HCT116 (cell line): Measurements from ENCODE around the gene ZNF646.

Source experiments
- ATF3 ChIP-seq: IDR thresholded peaks from 2 replicates; pipeline ENCODE4 v1.6.1; 2012
- CBX3 ChIP-seq: IDR thresholded peaks from 2 replicates; pipeline ENCODE4 v1.6.1; 2012; ENCODE audit warnings: low read depth
- CEBPB ChIP-seq: IDR thresholded peaks from 2 replicates; pipeline ENCODE4 v1.6.1; 2012; ENCODE audit warnings: low read depth
- CTCF ChIP-seq, 3 experiments: fragments of 200-600 bp in 1 of 3; sonication (generic) in 1 of 3; IDR thresholded peaks in 2 of 3; conservative IDR thresholded peaks in 1 of 3; 2 replicates each; pipeline ENCODE4 v1.5.1; 2012 to 2017; ENCODE audit warnings: low read depth in 2 of 3, low read length in 2 of 3, antibody characterized with exemption in 1 of 3, borderline replicate concordance in 1 of 3, control low read depth in 1 of 3, mild to moderate bottlenecking in 1 of 3, mixed read lengths in 1 of 3, mixed run types in 1 of 3, moderate library complexity in 1 of 3; ENCODE audit not compliant: insufficient read depth in 1 of 3
- EGR1 ChIP-seq: IDR thresholded peaks from 2 replicates; pipeline ENCODE4 v1.6.1; 2012; ENCODE audit warnings: low read depth
- EZH2 ChIP-seq: fragments of 200-600 bp; sonication (generic); IDR thresholded peaks from 2 replicates; pipeline ENCODE4 v1.6.1; 2017; ENCODE audit warnings: antibody characterized with exemption, mixed run types
- EZH2phosphoT487 ChIP-seq: fragments of 200-600 bp; IDR thresholded peaks from 2 replicates; pipeline ENCODE4 v1.6.1; 2018; ENCODE audit warnings: antibody characterized with exemption, borderline replicate concordance
- POLR2A ChIP-seq: IDR thresholded peaks from 2 replicates; pipeline ENCODE4 v1.7.0; 2011; ENCODE audit warnings: borderline replicate concordance; ENCODE audit not compliant: insufficient read depth, insufficient read length; ENCODE audit errors: extremely low read depth
- POLR2AphosphoS5 ChIP-seq: IDR thresholded peaks from 2 replicates; pipeline ENCODE4 v1.6.1; 2011; ENCODE audit warnings: mild to moderate bottlenecking, low read depth, low read length, moderate library complexity
- RAD21 ChIP-seq: IDR thresholded peaks from 2 replicates; pipeline ENCODE4 v1.6.1; 2012; ENCODE audit warnings: low read depth, mild to moderate bottlenecking
- YY1 ChIP-seq: IDR thresholded peaks from 2 replicates; pipeline ENCODE4 v1.6.1; 2011; ENCODE audit warnings: low read length, low read depth, moderate library complexity, mild to moderate bottlenecking; ENCODE audit not compliant: insufficient replicate concordance; ENCODE audit errors: extremely low read depth
- ZBTB33 ChIP-seq: IDR thresholded peaks from 2 replicates; pipeline ENCODE4 v1.6.1; 2011; ENCODE audit warnings: mild to moderate bottlenecking, low read length, moderate library complexity; ENCODE audit not compliant: insufficient replicate concordance; ENCODE audit errors: extremely low read depth
- ZNF274 ChIP-seq: fragments of 200-500 bp; sonication (Bioruptor generic); IDR thresholded peaks from 2 replicates; pipeline ENCODE4 v1.6.1; 2014; ENCODE audit warnings: mild to moderate bottlenecking, low read depth, low read length, inconsistent platforms

GRCh38 chr16:31131841-31132271, 57.6 kb downstream of the ZNF646 start:
- TF ChIP-seq EGR1 = no peak
- no peak for TF ChIP-seq CTCF (IDR thresholded peaks at IDR 0.05 in 2 of 3, conservative IDR thresholded peaks at IDR 0.05 in 1 of 3; ENCODE audit: borderline replicate concordance in 1 of 3, insufficient read depth in 1 of 3, low read depth in 2 of 3, low read length in 2 of 3)
- TF ChIP-seq EZH2 = no peak
- TF ChIP-seq ZNF274 = no peak
- no peak for TF ChIP-seq RAD21
- no peak for TF ChIP-seq YY1
- TF ChIP-seq CEBPB = no peak
- TF ChIP-seq POLR2AphosphoS5 = no peak
- no peak for TF ChIP-seq ZBTB33
- no peak for TF ChIP-seq EZH2phosphoT487
- no peak for TF ChIP-seq ATF3
- no peak for TF ChIP-seq CBX3
- TF ChIP-seq POLR2A = no peak
